HepG2 (cell line): ENCODE measurements around the gene AMER2. TPM values are rescaled to one million over a fixed set of nuclear protein-coding genes. Genes with fewer than 3 reads are reported as not detected.

Experiments
- ATAC-seq: fragments of 200-7000 bp; cut with Tn5 transposase; 3 replicates; pipeline ENCODE4 v1.9.1; 2020; ENCODE audit warnings: mild to moderate bottlenecking, moderate library complexity
- BruUV-seq: library from RNA; stranded (reverse); fragments of 400-500 nt; replicated peaks from 2 replicates; lab custom pipeline; 2021; lab: Mats Ljungman, UMichigan
- CTCF ChIA-PET: fragments of 300-600 bp; formaldehyde crosslinking; extraction: SDS; loops from one replicate; lab custom pipeline; 2021; ENCODE audit warnings: low total read pairs, inconsistent platforms, low intra/inter-chr PET ratio; lab: Yijun Ruan, JAX
- POLR2A ChIA-PET: fragments of 350-600 bp; sonication (Branson Sonifier 250); formaldehyde crosslinking; loops from one replicate; lab custom pipeline; 2020; ENCODE audit warnings: antibody characterized with exemption, inconsistent platforms; lab: Yijun Ruan, JAX
- DNase-seq: peaks from one replicate; pipeline ENCODE4 v3.0.0-alpha.2; 2015; ENCODE audit warnings: low spot score
- FAIRE-seq: peaks from 3 replicates; lab custom pipeline; 2011; peaks lifted over from hg19 to GRCh38; lab: Jason Lieb, UNC
- H2AFZ ChIP-seq: one replicate; pipeline ENCODE4 v1.6.1; 2011; ENCODE audit warnings: low read length, inconsistent platforms
- H3K27ac ChIP-seq: fragments of 300-600 bp; 3 replicates; pipeline ENCODE4 v1.8.0; 2011; ENCODE audit warnings: mixed run types, mild to moderate bottlenecking, mixed read lengths, low read length, inconsistent platforms; ENCODE audit not compliant: insufficient read depth; ENCODE audit errors: extremely low read length
- H3K27me3 ChIP-seq, 2 experiments: fragments of 200-600 bp in 1 of 2; 2 replicates in 1 of 2; 3 replicates in 1 of 2; pipeline versions ENCODE4 v1.6.0 to v1.8.0; 2011; ENCODE audit warnings: low read length in 2 of 2, mild to moderate bottlenecking in 2 of 2, moderate library complexity in 2 of 2, inconsistent platforms in 1 of 2; ENCODE audit not compliant: insufficient read depth in 2 of 2, control insufficient read depth in 1 of 2
- H3K36me3 ChIP-seq, 2 experiments: fragments of 200-600 bp in 1 of 2; replicated peaks in 1 of 2; 2 replicates in 1 of 2; 3 replicates in 1 of 2; pipeline versions ENCODE4 v1.5.1 to v1.8.0; 2011; ENCODE audit warnings: low read length in 2 of 2, inconsistent platforms in 1 of 2; ENCODE audit not compliant: insufficient read depth in 2 of 2, control insufficient read depth in 1 of 2
- H3K4me1 ChIP-seq: 2 replicates; pipeline ENCODE4 v1.5.1; 2012; ENCODE audit warnings: low read length, inconsistent platforms; ENCODE audit not compliant: insufficient read depth
- H3K4me2 ChIP-seq: 2 replicates; pipeline ENCODE4 v1.6.0; 2011; ENCODE audit warnings: low read depth, low read length, inconsistent platforms
- H3K4me3 ChIP-seq, 3 experiments: fragments of 200-600 bp in 1 of 3; sonication (generic), shearing (Covaris generic) in 1 of 3; replicated peaks in 1 of 3; 2 replicates each; pipeline ENCODE4 v1.5.1; 2011 to 2016; ENCODE audit warnings: low read length in 3 of 3, inconsistent platforms in 2 of 3, low read depth in 2 of 3, mild to moderate bottlenecking in 2 of 3, control low read depth in 1 of 3, mixed read lengths in 1 of 3; ENCODE audit not compliant: insufficient read depth in 1 of 3
- H3K79me2 ChIP-seq: one replicate; pipeline ENCODE4 v1.6.1; 2011; ENCODE audit warnings: low read length, inconsistent platforms; ENCODE audit not compliant: insufficient read depth
- H3K9ac ChIP-seq: 2 replicates; pipeline ENCODE4 v1.6.0; 2011; ENCODE audit warnings: mild to moderate bottlenecking, low read depth, low read length, inconsistent platforms; ENCODE audit not compliant: insufficient read depth
- H3K9me3 ChIP-seq: 2 replicates; pipeline ENCODE4 v1.5.1; 2012; ENCODE audit warnings: mild to moderate bottlenecking, low read length
- H4K20me1 ChIP-seq: 2 replicates; pipeline ENCODE4 v1.6.0; 2011; ENCODE audit warnings: inconsistent platforms, mild to moderate bottlenecking, low read length, moderate library complexity; ENCODE audit not compliant: insufficient read depth
- ATF7 ChIP-seq, 2 experiments: fragments of 450-650 bp in 1 of 2; sonication (generic) in 1 of 2; formaldehyde crosslinking in 1 of 2; IDR thresholded peaks; 2 replicates each; pipeline versions ENCODE4 v1.4.0 to v1.6.1; 2016 to 2020; ENCODE audit warnings: antibody characterized with exemption in 1 of 2, mild to moderate bottlenecking in 1 of 2, missing genetic modification reagents in 1 of 2
- CREB1 ChIP-seq, 2 experiments: fragments of 450-650 bp in 1 of 2; IDR thresholded peaks; 2 replicates each; pipeline ENCODE4 v1.6.1; 2016 to 2017; ENCODE audit warnings: control low read depth in 1 of 2, mild to moderate bottlenecking in 1 of 2, missing compliant biosample characterization in 1 of 2, missing genetic modification characterization in 1 of 2
- CTCF ChIP-seq: sonication (generic); formaldehyde crosslinking; IDR thresholded peaks from 2 replicates; pipeline ENCODE4 v1.5.0; 2020; ENCODE audit warnings: mild to moderate bottlenecking, missing genetic modification reagents, moderate library complexity
- PAF1 ChIP-seq: IDR thresholded peaks from 2 replicates; pipeline ENCODE4 v1.6.1; 2016; ENCODE audit warnings: missing genetic modification reagents, missing compliant biosample characterization
- RELA ChIP-seq: sonication (generic); formaldehyde crosslinking; IDR thresholded peaks from 2 replicates; pipeline ENCODE4 v1.4.0; 2020; ENCODE audit warnings: missing genetic modification reagents
- ZNF317 ChIP-seq: sonication (generic); formaldehyde crosslinking; IDR thresholded peaks from 2 replicates; pipeline ENCODE4 v1.5.0; 2020; ENCODE audit warnings: mild to moderate bottlenecking, missing genetic modification reagents
- WGBS: methylation state at CpG from one replicate; pipeline ENCODE4 v1.1.6; 2017; ENCODE audit warnings: low lambda C conversion rate; 5-methylcytosine and 5-hydroxymethylcytosine counted together
- in situ Hi-C: cut with HindIII; loops from 2 replicates; pipeline ENCODE4 v1.10.0; 2017; ENCODE audit warnings: low pct_unique_long_range_greater_than_20kb; ENCODE audit not compliant: extremely low pct_ligation_motif_present
- intact Hi-C: fragments of 100-400 bp; cut with micrococcal nuclease; formaldehyde crosslinking; loops from one replicate; pipeline ENCODE4 v1.10.0; 2022; ENCODE audit not compliant: unreplicated experiment
- polyA plus RNA-seq, 8 experiments: library from polyadenylated mRNA; depleted of rRNA in 3 of 8; stranded (reverse) in 7 of 8; unstranded in 1 of 8; fragments of >200 nt; fragmentation: Illumina TruSeq in 4 of 8; extraction: Trizol in 4 of 8; gene quantifications; 2 replicates each; pipeline versions ENCODE4 v1.2.1 to v1.2.3, GENCODE V29; 2011 to 2016; ENCODE audit warnings: low read depth in 4 of 8, missing spikeins in 1 of 8, mixed read lengths in 1 of 8; ENCODE audit not compliant: insufficient read depth in 1 of 8
- total RNA-seq, 5 experiments: library from RNA; depleted of rRNA; stranded (reverse); fragments of >200 nt; fragmentation: Illumina TruSeq; extraction: Trizol; gene quantifications; 2 replicates each; pipeline ENCODE4 v1.2.3, GENCODE V29; 2016; ENCODE audit warnings: low read depth in 1 of 5

The AMER2 gene
- total and polyA plus RNA-seq, 2 of the 13 experiments (the other 11 are each of a cell fraction or from before 2014, with no cell fraction given), result not detected

- TF ChIP-seq CTCF (CRISPR knock-in tag), result no peak
- no peak for TF ChIP-seq ZNF317 (CRISPR knock-in tag)
- no peak for TF ChIP-seq PAF1 (CRISPR knock-in tag)
Measured at GRCh38 chr13:25175026-25175425, 2.9 kb upstream of the AMER2 start (continued).

DNA sequence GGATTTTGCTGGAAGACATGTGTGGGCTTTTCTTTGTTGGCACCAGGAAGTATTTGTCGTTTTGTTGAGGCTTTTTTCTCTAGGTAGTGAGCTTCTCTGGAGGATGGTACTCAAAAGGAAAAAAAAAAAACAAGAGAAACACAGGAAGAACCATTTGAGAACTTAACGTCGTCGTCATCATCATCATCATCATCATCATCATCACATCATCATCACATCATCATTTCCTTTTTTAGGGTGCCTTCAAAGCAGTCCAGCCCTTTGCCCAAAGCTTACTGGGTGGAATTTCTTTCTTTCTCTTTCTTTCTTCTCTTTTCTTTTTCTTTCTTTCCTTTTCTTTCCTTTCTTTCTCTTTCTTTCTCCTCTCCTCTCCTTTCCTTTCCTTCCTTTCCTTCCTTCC is 2.2 kb upstream of the AMER2 start:
- no peak for ATAC-seq
- in situ Hi-C loops (no loop called here), intact Hi-C loops (no loop called here)
- Histone ChIP-seq H3K9me3 (no peaks in the 10 kb centered on the region), H2AFZ (no peak overlapping the region), H3K27me3 (peaks cover 3 to 5% of the 10 kb centered on the region in 2 experiments; a peak in 4 of 5 replicates), H3K4me3 (no peak overlapping the region), H3K4me1 (no peaks in the 10 kb centered on the region), H3K9ac (no peak overlapping the region), H3K4me2 (no peak overlapping the region), H4K20me1 (no peaks in the 10 kb centered on the region), H3K79me2 (no peaks in the 10 kb centered on the region), H3K36me3 (no peaks in the 10 kb centered on the region), H3K27ac (no peak overlapping the region)
- 0% methylated on average over 4 of the region's 4 CpGs for WGBS
- ChIA-PET CTCF (no interaction called here), POLR2A (no interaction called here)
- BruUV-seq, result no TSS peak
- TF ChIP-seq RELA (CRISPR knock-in tag), result no peak
- peak; percentile 93 for TF ChIP-seq CREB1 (IDR thresholded peaks at IDR 0.05)
- no peak for TF ChIP-seq CREB1 (CRISPR knock-in tag; IDR thresholded peaks at IDR 0.05)
- 0 out of 2 replicates have a peak, but pooled peaks have one; percentile 5 for TF ChIP-seq ATF7 (IDR thresholded peaks at IDR 0.05)
- no peak for TF ChIP-seq ATF7 (CRISPR knock-in tag; IDR thresholded peaks at IDR 0.05)
- DNase-seq, result no peak
- no peak for FAIRE-seq
